ENCODE data around the gene CNTROB.

Gene CNTROB

GRCh38 chr17:7977805-7978204, 45.8 kb downstream of the CNTROB start:
- Mint-ChIP-seq H3K27me3 (ENCODE audit: low read depth) (peaks cover 19% of the 10 kb centered on the region), H3K4me3 (no peak overlapping the region), H3K36me3 (ENCODE audit: low read depth) (no peaks in the 10 kb centered on the region), H3K9me3 (peaks cover 23% of the 10 kb centered on the region), H3K4me1 (peaks cover 6% of the 10 kb centered on the region), H3K27ac (no peak overlapping the region)
- TF ChIP-seq CTCF (IDR thresholded peaks at IDR 0.05; ENCODE audit: unreplicated experiment in 3 of 3) = no peak

- H3K27ac Mint-ChIP-seq = no peak overlapping the region
- no peaks in the 10 kb centered on the region for H3K36me3 Mint-ChIP-seq (ENCODE audit: low read depth)
- TF ChIP-seq CTCF (IDR thresholded peaks at IDR 0.05; ENCODE audit: unreplicated experiment in 3 of 3) = no peak
- peaks cover under 1% of the 10 kb centered on the region for H3K9me3 Mint-ChIP-seq
- H3K4me3 Mint-ChIP-seq = no peak overlapping the region
- H3K27me3 Mint-ChIP-seq (ENCODE audit: low read depth) = peaks cover 21% of the 10 kb centered on the region
- peaks cover 3% of the 10 kb centered on the region for H3K4me1 Mint-ChIP-seq
These were observed 50.2 kb downstream of the CNTROB start for GRCh38 chr17:7982173-7982572.

- Mint-ChIP-seq H3K4me1 (peaks cover 8% of the 10 kb centered on the region), H3K27ac (no peak overlapping the region)
These were observed 50.7 kb downstream of the CNTROB start for GRCh38 chr17:7982666-7983065.

GRCh38 chr17:7984904-7985303, 52.9 kb downstream of the CNTROB start:
- no peak for TF ChIP-seq CTCF (IDR thresholded peaks at IDR 0.05; ENCODE audit: unreplicated experiment in 3 of 3)
- Mint-ChIP-seq H3K27me3 (ENCODE audit: low read depth) (peaks cover 24% of the 10 kb centered on the region), H3K27ac (no peak overlapping the region), H3K9me3 (no peaks in the 10 kb centered on the region), H3K36me3 (ENCODE audit: low read depth) (no peaks in the 10 kb centered on the region), H3K4me3 (no peak overlapping the region), H3K4me1 (peaks cover 15% of the 10 kb centered on the region)

More at GRCh38 chr17:7982666-7983065, 50.7 kb downstream of the CNTROB start:
- no peaks in the 10 kb centered on the region for H3K36me3 Mint-ChIP-seq (ENCODE audit: low read depth)
- peaks cover 21% of the 10 kb centered on the region for H3K27me3 Mint-ChIP-seq (ENCODE audit: low read depth)
- TF ChIP-seq CTCF (IDR thresholded peaks at IDR 0.05; ENCODE audit: unreplicated experiment in 3 of 3) = no peak
- H3K4me3 Mint-ChIP-seq = no peak overlapping the region
- no peaks in the 10 kb centered on the region for H3K9me3 Mint-ChIP-seq

GRCh38 chr17:7987112-7987893, 55.3 kb downstream of the CNTROB start:
- peaks cover 15% of the 10 kb centered on the region for H3K4me1 Mint-ChIP-seq
- no peaks in the 10 kb centered on the region for H3K36me3 Mint-ChIP-seq (ENCODE audit: low read depth)
- TF ChIP-seq CTCF (IDR thresholded peaks at IDR 0.05; ENCODE audit: unreplicated experiment in 3 of 3) = no peak
- peak overlapping the region in 2 of 3 experiments; percentile 2 to 17 for H3K27ac Mint-ChIP-seq
- no peak overlapping the region for H3K4me3 Mint-ChIP-seq
- H3K27me3 Mint-ChIP-seq (ENCODE audit: low read depth) = peaks cover 23% of the 10 kb centered on the region
- H3K9me3 Mint-ChIP-seq = peaks cover 3% of the 10 kb centered on the region

- H3K36me3 Mint-ChIP-seq (ENCODE audit: low read depth) = no peaks in the 10 kb centered on the region
- H3K4me1 Mint-ChIP-seq = peaks cover 15% of the 10 kb centered on the region
- peak overlapping the region; percentile 74 to 83 (median 76) for H3K4me3 Mint-ChIP-seq
- TF ChIP-seq CTCF (IDR thresholded peaks at IDR 0.05; ENCODE audit: unreplicated experiment in 3 of 3) = peak; percentile 64 to 78 (median 72)
- H3K27me3 Mint-ChIP-seq (ENCODE audit: low read depth) = peaks cover 23% of the 10 kb centered on the region
- H3K9me3 Mint-ChIP-seq = peaks cover 3% of the 10 kb centered on the region
- H3K27ac Mint-ChIP-seq = peak overlapping the region in 1 of 3 experiments; percentile 13
These were observed 56.8 kb downstream of the CNTROB start for GRCh38 chr17:7988750-7989178.

All from nephron (organoid).